CD4-positive, alpha-beta T cell (primary cell): ENCODE data around the gene NMT2. TPM values are rescaled to one million over a fixed set of nuclear protein-coding genes. Genes with fewer than 3 reads are reported as not detected.
"Not testable (repeated sequence)": the region's sequence is repeated elsewhere in the genome, so short reads cannot be mapped to it uniquely, and the experiment has no call there.

Source experiments
- ATAC-seq: fragments of 200-7000 bp; cut with Tn5 transposase; one replicate; pipeline ENCODE4 v1.10.0; 2022; ENCODE audit warnings: mild to moderate bottlenecking; ENCODE audit not compliant: poor library complexity
- CTCF ChIA-PET: fragments of 350-600 bp; sonication (Branson Sonifier 250); formaldehyde crosslinking; loops from one replicate; lab custom pipeline; 2021; ENCODE audit warnings: antibody characterized with exemption, inconsistent platforms; lab: Charles Lee
- POLR2A ChIA-PET: fragments of 350-600 bp; sonication (Branson Sonifier 250); formaldehyde crosslinking; loops from one replicate; lab custom pipeline; 2021; ENCODE audit warnings: antibody characterized with exemption, inconsistent platforms; lab: Charles Lee
- DNase-seq, 14 experiments: peaks; one replicate each; pipeline ENCODE4 v3.0.0-alpha.2; 2013 to 2020; ENCODE audit warnings: mixed read lengths in 2 of 14
- H3K27ac ChIP-seq, 2 donors: one replicate each; pipeline versions ENCODE4 v1.5.1 to v1.7.0; 2013; ENCODE audit warnings: low read length in 2 of 2, low read depth in 1 of 2, mild to moderate bottlenecking in 1 of 2
- H3K27me3 ChIP-seq, 2 experiments: 1 replicate in 1 of 2; 2 replicates in 1 of 2; pipeline versions ENCODE4 v1.6.1 to v1.7.0; 2013; ENCODE audit warnings: low read length in 2 of 2, control low read depth in 1 of 2, mild to moderate bottlenecking in 1 of 2, moderate library complexity in 1 of 2; ENCODE audit not compliant: insufficient read depth in 2 of 2, control insufficient read depth in 1 of 2
- H3K36me3 ChIP-seq: one replicate; pipeline ENCODE4 v1.6.1; 2013; ENCODE audit warnings: low read length, control low read depth; ENCODE audit not compliant: insufficient read depth
- H3K4me1 ChIP-seq: one replicate; pipeline ENCODE4 v1.6.1; 2013; ENCODE audit warnings: low read length, control low read depth; ENCODE audit not compliant: insufficient read depth
- H3K4me3 ChIP-seq: one replicate; pipeline ENCODE4 v1.5.1; 2013; ENCODE audit warnings: mild to moderate bottlenecking, low read length, moderate library complexity
- H3K9me3 ChIP-seq, 2 experiments: 1 replicate in 1 of 2; 2 replicates in 1 of 2; pipeline versions ENCODE4 v1.6.1 to v1.7.0; 2013; ENCODE audit warnings: low read length in 2 of 2, mild to moderate bottlenecking in 2 of 2, control low read depth in 1 of 2, moderate library complexity in 1 of 2; ENCODE audit not compliant: control insufficient read depth in 1 of 2, insufficient read depth in 1 of 2
- H3K27ac Mint-ChIP-seq: one replicate; pipeline ENCODE4 v1.8.0; 2020; ENCODE audit warnings: mixed read lengths
- H3K27me3 Mint-ChIP-seq: one replicate; pipeline ENCODE4 v1.8.0; 2021; ENCODE audit warnings: mixed read lengths
- H3K36me3 Mint-ChIP-seq: one replicate; pipeline ENCODE4 v1.8.0; 2021; ENCODE audit warnings: low read depth, mixed read lengths
- H3K4me1 Mint-ChIP-seq: one replicate; pipeline ENCODE4 v1.8.0; 2021; ENCODE audit warnings: low read depth, mixed read lengths
- H3K4me3 Mint-ChIP-seq: one replicate; pipeline ENCODE4 v1.8.0; 2020; ENCODE audit warnings: mild to moderate bottlenecking, mixed read lengths
- H3K9me3 Mint-ChIP-seq: one replicate; pipeline ENCODE4 v1.8.0; 2020; ENCODE audit warnings: mixed read lengths
- intact Hi-C, 2 experiments: fragments of 100-400 bp; cut with DNase I in 1 of 2; cut with micrococcal nuclease in 1 of 2; formaldehyde crosslinking; loops; one replicate each; pipeline versions ENCODE4 v1.15.1 to v1.9.0; 2023 to 2025; cut with DNase I, micrococcal nuclease
- total RNA-seq, 174 experiments: library from RNA in 2 of 174; stranded (reverse) in 2 of 174; gene quantifications; one replicate each; pipeline ENCODE4 v1.2.3 and lab custom pipeline; 2021 to 2026
- TF ChIP-seq, protein P1 (sequence below): fragments of 200-600 bp; IDR thresholded peaks from one replicate; pipeline ENCODE4 v1.8.0; 2022; ENCODE audit warnings: antibody characterized with exemption, mild to moderate bottlenecking

The NMT2 gene
- total RNA-seq, 2 experiments from 2014 or later, result 23.4 to 28.1 TPM

DNA sequence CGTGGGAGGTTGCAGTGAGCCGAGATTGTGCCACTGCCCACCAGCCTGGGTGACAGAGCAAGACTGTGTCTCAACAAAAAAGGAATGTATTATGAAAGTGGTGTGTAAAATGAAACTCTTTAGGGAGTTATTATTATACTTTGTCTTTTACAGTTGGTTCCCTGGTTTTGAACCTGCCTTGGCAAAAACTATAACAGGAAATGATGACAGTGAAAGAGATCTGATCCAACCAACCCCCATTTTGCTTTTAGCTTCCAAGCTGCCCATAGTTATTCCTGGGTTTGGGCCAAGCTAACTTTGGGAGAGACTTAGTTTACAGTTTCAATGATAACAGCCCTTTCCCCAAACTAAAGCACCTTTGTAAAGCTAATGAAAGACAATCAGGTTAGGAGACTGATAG is 34.1 kb upstream of the NMT2 start:
- H3K4me3 ChIP-seq, result no peak overlapping the region
- H3K4me3 Mint-ChIP-seq, result no peak overlapping the region
- ChIA-PET POLR2A (no interaction called here), CTCF (no interaction called here)
- peak overlapping the region; percentile 42 for H3K27ac Mint-ChIP-seq
- DNase-seq (no peak), ATAC-seq (no peak)
- H3K9me3 Mint-ChIP-seq, result no peaks in the 10 kb centered on the region
- TF ChIP-seq, protein P1, sequence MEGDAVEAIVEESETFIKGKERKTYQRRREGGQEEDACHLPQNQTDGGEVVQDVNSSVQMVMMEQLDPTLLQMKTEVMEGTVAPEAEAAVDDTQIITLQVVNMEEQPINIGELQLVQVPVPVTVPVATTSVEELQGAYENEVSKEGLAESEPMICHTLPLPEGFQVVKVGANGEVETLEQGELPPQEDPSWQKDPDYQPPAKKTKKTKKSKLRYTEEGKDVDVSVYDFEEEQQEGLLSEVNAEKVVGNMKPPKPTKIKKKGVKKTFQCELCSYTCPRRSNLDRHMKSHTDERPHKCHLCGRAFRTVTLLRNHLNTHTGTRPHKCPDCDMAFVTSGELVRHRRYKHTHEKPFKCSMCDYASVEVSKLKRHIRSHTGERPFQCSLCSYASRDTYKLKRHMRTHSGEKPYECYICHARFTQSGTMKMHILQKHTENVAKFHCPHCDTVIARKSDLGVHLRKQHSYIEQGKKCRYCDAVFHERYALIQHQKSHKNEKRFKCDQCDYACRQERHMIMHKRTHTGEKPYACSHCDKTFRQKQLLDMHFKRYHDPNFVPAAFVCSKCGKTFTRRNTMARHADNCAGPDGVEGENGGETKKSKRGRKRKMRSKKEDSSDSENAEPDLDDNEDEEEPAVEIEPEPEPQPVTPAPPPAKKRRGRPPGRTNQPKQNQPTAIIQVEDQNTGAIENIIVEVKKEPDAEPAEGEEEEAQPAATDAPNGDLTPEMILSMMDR, result no peak
- no peaks in the 10 kb centered on the region for H3K27me3 Mint-ChIP-seq
- H3K27me3 ChIP-seq, result no peaks in the 10 kb centered on the region
- H3K4me1 ChIP-seq, result peaks cover 59% of the 10 kb centered on the region
- no peaks in the 10 kb centered on the region for H3K36me3 ChIP-seq
- H3K27ac ChIP-seq, result no peak overlapping the region
- H3K4me1 Mint-ChIP-seq, result peaks cover 42% of the 10 kb centered on the region
- intact Hi-C loops, result loop anchor here in 1 of 2 experiments (2.0 kb wide), 1 partner anchor 16 kb away; no protein-coding TSS in a partner anchor
- H3K9me3 ChIP-seq, result no peaks in the 10 kb centered on the region
- H3K36me3 Mint-ChIP-seq, result no peaks in the 10 kb centered on the region

DNA sequence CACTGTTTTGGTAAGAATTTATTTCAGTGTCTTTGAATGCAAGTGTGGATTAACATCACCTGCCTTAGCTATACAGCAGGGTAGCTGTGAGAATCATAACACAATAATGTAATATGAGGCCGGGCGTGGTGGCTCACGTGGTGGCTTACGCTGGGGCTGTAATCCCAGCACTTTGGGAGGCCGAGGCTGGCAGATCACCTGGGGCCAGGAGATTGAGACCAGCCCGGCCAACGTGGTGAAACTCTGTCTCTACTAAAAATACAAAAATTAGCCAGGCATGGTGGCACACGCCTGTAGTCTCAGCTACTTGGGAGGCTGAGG is 33.8 kb upstream of the NMT2 start:
- H3K27ac Mint-ChIP-seq, H3K36me3 Mint-ChIP-seq, H3K4me3 Mint-ChIP-seq, ATAC-seq, H3K36me3 ChIP-seq, H3K9me3 ChIP-seq, H3K27me3 ChIP-seq, CTCF ChIA-PET, H3K27me3 Mint-ChIP-seq, DNase-seq, H3K9me3 Mint-ChIP-seq, H3K27ac ChIP-seq, H3K4me3 ChIP-seq, POLR2A ChIA-PET: not testable (repeated sequence)
- intact Hi-C loops, result loop anchor here in 1 of 2 experiments (2.0 kb wide), 1 partner anchor 15 kb away; no protein-coding TSS in a partner anchor
- peaks cover 58% of the 10 kb centered on the region for H3K4me1 ChIP-seq
- H3K4me1 Mint-ChIP-seq, result peaks cover 41% of the 10 kb centered on the region

DNA sequence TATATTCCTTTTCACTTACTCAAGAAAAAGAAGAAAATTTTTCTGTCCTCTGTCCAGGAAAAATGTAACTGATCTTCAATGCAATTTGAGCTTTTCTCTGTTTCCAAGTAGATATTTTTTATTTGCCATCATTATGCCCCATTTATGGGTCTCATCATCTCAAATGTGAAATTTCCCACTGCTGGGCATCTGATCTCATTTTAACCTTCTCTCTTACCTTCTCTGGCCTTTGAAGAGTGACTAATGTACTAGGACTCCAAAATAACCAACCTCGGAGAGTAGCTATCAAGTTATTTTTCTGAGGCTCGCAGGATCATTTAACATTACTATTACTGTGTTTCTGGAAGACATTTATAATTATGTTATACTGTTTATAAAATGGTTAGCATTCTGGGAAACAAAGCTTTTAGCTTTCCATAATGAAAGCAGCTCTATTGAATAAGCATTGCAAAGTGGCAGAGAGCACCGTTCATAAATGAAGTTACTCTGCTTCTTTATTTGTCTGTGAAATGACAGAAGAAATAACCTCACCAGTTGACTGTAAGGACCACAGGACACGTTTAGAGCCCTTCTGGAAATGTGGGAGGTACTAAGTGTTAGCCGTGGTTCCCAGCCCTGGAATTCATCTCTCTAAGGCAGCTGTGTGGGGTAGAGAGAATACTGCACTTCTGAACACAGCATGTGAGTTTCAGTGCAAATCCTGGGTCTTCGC is 33.3 kb upstream of the NMT2 start:
- CTCF ChIA-PET, result no interaction called here
- peaks cover 40% of the 10 kb centered on the region for H3K4me1 Mint-ChIP-seq
- TF ChIP-seq, protein P1, result no peak

More for the DNA sequence above, 33.3 kb upstream of the NMT2 start:
- Mint-ChIP-seq H3K4me3 (no peak overlapping the region), H3K36me3 (no peaks in the 10 kb centered on the region), H3K9me3 (no peaks in the 10 kb centered on the region), H3K27ac (no peak overlapping the region), H3K27me3 (no peaks in the 10 kb centered on the region)
- ATAC-seq, result no peak
- Histone ChIP-seq H3K4me1 (peaks cover 59% of the 10 kb centered on the region), H3K9me3 (no peaks in the 10 kb centered on the region), H3K4me3 (no peak overlapping the region), H3K27me3 (no peaks in the 10 kb centered on the region), H3K27ac (no peak overlapping the region), H3K36me3 (no peaks in the 10 kb centered on the region)
- no peak for DNase-seq
- POLR2A ChIA-PET, result no interaction called here
- intact Hi-C loops, result loop anchor here in 1 of 2 experiments (2.0 kb wide), 1 partner anchor 15 kb away; no protein-coding TSS in a partner anchor
